Hepatocyte (in vitro differentiated cells): ENCODE measurements around the gene TMEM11. TPM values are rescaled to one million over a fixed set of nuclear protein-coding genes. Genes with fewer than 3 reads are reported as not detected.
"Not testable (repeated sequence)": the region's sequence is repeated elsewhere in the genome, so short reads cannot be mapped to it uniquely, and the experiment has no call there.

Experiments used
- DNase-seq: peaks from one replicate; pipeline ENCODE4 v3.0.0-alpha.2; 2016; ENCODE audit warnings: low spot score
- H2AFZ ChIP-seq: fragments of 200-600 bp; sonication (generic); 2 replicates; pipeline ENCODE4 v1.6.0; 2016; ENCODE audit warnings: antibody characterized with exemption, mild to moderate bottlenecking
- H3K27ac ChIP-seq: fragments of 200-600 bp; sonication (generic); 2 replicates; pipeline ENCODE4 v1.5.1; 2016; ENCODE audit warnings: mild to moderate bottlenecking
- H3K27me3 ChIP-seq: fragments of 200-600 bp; sonication (generic); 2 replicates; pipeline ENCODE4 v1.6.1; 2016
- H3K36me3 ChIP-seq: fragments of 200-600 bp; sonication (generic); replicated peaks from 2 replicates; pipeline ENCODE4 v1.5.1; 2016; ENCODE audit warnings: low read depth; ENCODE audit not compliant: insufficient read depth
- H3K4me1 ChIP-seq: fragments of 200-600 bp; sonication (generic); 2 replicates; pipeline ENCODE4 v1.5.1; 2016; ENCODE audit warnings: mild to moderate bottlenecking, moderate library complexity; ENCODE audit not compliant: insufficient read depth
- H3K4me2 ChIP-seq: fragments of 200-600 bp; sonication (generic); 2 replicates; pipeline ENCODE4 v1.6.0; 2016
- H3K4me3 ChIP-seq: fragments of 200-600 bp; sonication (generic); 2 replicates; pipeline ENCODE4 v1.5.1; 2016; ENCODE audit warnings: mild to moderate bottlenecking
- H3K79me2 ChIP-seq: fragments of 200-600 bp; sonication (generic); 2 replicates; pipeline ENCODE4 v1.6.0; 2017; ENCODE audit warnings: mild to moderate bottlenecking
- H3K9me2 ChIP-seq: fragments of 200-600 bp; sonication (generic); replicated peaks from 2 replicates; pipeline ENCODE4 v1.6.0; 2017; ENCODE audit warnings: mild to moderate bottlenecking; ENCODE audit not compliant: insufficient read depth
- H3K9me3 ChIP-seq: fragments of 200-600 bp; sonication (generic); 2 replicates; pipeline ENCODE4 v1.5.1; 2016; ENCODE audit warnings: low read depth, mild to moderate bottlenecking
- H4K20me1 ChIP-seq: fragments of 200-600 bp; sonication (generic); 2 replicates; pipeline ENCODE4 v1.6.0; 2016; ENCODE audit warnings: mild to moderate bottlenecking; ENCODE audit not compliant: insufficient read depth, poor library complexity, severe bottlenecking
- EZH2 ChIP-seq: fragments of 200-600 bp; sonication (generic); IDR thresholded peaks from 2 replicates; pipeline ENCODE4 v1.6.1; 2016; ENCODE audit warnings: antibody characterized with exemption, mild to moderate bottlenecking, borderline replicate concordance
- EZH2phosphoT487 ChIP-seq: fragments of 200-600 bp; sonication (generic); IDR thresholded peaks from one replicate; pipeline ENCODE4 v1.6.1; 2018; ENCODE audit warnings: antibody characterized with exemption, mild to moderate bottlenecking, low read depth, moderate library complexity; ENCODE audit not compliant: unreplicated experiment, severe bottlenecking
- WGBS: methylation state at CpG from one replicate; pipeline ENCODE4 v1.1.6; 2016; ENCODE audit warnings: low lambda C conversion rate; ENCODE audit errors: missing lambda C conversion rate; 5-methylcytosine and 5-hydroxymethylcytosine counted together
- polyA plus RNA-seq: library from polyadenylated mRNA; unstranded; fragments of >200 nt; fragmentation: Nextera tagmentation; extraction: Ambion mirVana; gene quantifications from 2 replicates; pipeline ENCODE4 v1.2.1, GENCODE V29; 2016
- total RNA-seq: library from RNA; depleted of rRNA; stranded (reverse); fragments of >200 nt; gene quantifications from 2 replicates; pipeline ENCODE4 v1.2.3, GENCODE V29; 2014
- TF ChIP-seq, protein P1 (sequence below): fragments of 200-600 bp; sonication (generic); IDR thresholded peaks from 2 replicates; pipeline ENCODE4 v1.5.1; 2016; ENCODE audit warnings: antibody characterized with exemption, mild to moderate bottlenecking; ENCODE audit not compliant: poor library complexity

TMEM11 gene
- total and polyA plus RNA-seq, 2 experiments from 2014 or later, result 21.6 to 78.1 TPM

DNA sequence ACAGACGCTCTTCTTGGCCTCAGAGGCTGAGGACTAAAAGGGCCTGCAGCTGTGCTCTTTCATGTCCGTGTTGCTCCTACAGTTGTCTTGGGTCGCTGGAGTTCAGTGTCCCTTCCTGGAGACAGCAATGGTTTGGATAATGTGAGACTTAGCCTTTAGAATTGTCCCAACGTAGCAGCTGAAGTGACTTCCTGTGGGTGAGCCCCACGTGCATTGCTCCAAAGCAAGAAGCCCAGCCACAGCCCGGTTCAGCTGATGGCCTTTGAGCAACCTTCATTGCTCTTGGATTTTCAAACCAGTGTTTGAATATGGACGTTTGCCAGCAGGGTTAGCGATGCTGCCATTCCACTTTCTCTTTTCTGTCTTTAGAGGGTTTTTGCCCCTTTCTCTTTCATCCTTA lies 19.7 kb downstream of the TMEM11 start:
- DNase-seq, result no peak
- peaks cover 26% of the 10 kb centered on the region for H3K79me2 ChIP-seq
- no peaks in the 10 kb centered on the region for H3K27me3 ChIP-seq
- no peak overlapping the region for H3K27ac ChIP-seq
- no peaks in the 10 kb centered on the region for H3K36me3 ChIP-seq
- peaks cover 19% of the 10 kb centered on the region for H4K20me1 ChIP-seq
- TF ChIP-seq EZH2phosphoT487 (no peak), EZH2 (no peak)
- TF ChIP-seq, protein P1, sequence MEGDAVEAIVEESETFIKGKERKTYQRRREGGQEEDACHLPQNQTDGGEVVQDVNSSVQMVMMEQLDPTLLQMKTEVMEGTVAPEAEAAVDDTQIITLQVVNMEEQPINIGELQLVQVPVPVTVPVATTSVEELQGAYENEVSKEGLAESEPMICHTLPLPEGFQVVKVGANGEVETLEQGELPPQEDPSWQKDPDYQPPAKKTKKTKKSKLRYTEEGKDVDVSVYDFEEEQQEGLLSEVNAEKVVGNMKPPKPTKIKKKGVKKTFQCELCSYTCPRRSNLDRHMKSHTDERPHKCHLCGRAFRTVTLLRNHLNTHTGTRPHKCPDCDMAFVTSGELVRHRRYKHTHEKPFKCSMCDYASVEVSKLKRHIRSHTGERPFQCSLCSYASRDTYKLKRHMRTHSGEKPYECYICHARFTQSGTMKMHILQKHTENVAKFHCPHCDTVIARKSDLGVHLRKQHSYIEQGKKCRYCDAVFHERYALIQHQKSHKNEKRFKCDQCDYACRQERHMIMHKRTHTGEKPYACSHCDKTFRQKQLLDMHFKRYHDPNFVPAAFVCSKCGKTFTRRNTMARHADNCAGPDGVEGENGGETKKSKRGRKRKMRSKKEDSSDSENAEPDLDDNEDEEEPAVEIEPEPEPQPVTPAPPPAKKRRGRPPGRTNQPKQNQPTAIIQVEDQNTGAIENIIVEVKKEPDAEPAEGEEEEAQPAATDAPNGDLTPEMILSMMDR, result no peak
- H3K4me3 ChIP-seq, result no peak overlapping the region
- H2AFZ ChIP-seq, result no peak overlapping the region
- no peaks in the 10 kb centered on the region for H3K9me3 ChIP-seq
- 76% methylated on average over 8 of the region's 8 CpGs for WGBS
- H3K4me1 ChIP-seq, result no peaks in the 10 kb centered on the region
- H3K9me2 ChIP-seq, result no peaks in the 10 kb centered on the region
- no peak overlapping the region for H3K4me2 ChIP-seq

GRCh38 chr17:21193031-21193430 lies 20.9 kb downstream of the TMEM11 start:
- peaks cover 7% of the 10 kb centered on the region for H4K20me1 ChIP-seq
- 92% methylated on average over 5 of the region's 5 CpGs for WGBS

DNA sequence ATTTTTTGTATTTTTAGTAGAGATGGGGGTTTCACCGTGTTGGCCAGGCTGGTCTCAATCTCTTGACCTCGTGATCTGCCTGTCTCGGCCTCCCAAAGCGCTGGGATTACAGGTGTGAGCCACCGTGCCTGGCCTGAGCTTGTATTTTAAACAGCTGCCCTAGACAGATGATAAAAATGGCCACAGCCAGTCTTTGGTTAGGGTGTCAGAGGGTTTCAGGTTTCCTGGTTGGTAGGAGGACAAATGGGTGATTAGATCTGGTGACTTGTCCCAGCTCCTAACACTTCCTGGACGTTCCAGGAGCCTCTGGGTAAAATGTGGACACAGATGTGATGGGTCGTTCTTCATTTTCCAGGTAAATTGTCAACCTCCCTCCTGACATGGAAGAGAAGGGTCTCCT lies 21.5 kb downstream of the TMEM11 start:
- DNase-seq, H3K27ac ChIP-seq, H4K20me1 ChIP-seq, H3K9me2 ChIP-seq, H3K9me3 ChIP-seq, H3K36me3 ChIP-seq, H2AFZ ChIP-seq, H3K4me1 ChIP-seq, H3K27me3 ChIP-seq, H3K4me2 ChIP-seq, H3K4me3 ChIP-seq: not testable (repeated sequence)
- WGBS, result 97% methylated on average over 7 of the region's 7 CpGs
- peaks cover 11% of the 10 kb centered on the region for H3K79me2 ChIP-seq

More at GRCh38 chr17:21193031-21193430, 20.9 kb downstream of the TMEM11 start:
- Histone ChIP-seq H3K36me3 (no peaks in the 10 kb centered on the region), H3K79me2 (peaks cover 17% of the 10 kb centered on the region), H3K4me1 (no peaks in the 10 kb centered on the region), H3K9me2 (no peaks in the 10 kb centered on the region), H3K4me3 (no peak overlapping the region), H2AFZ (no peak overlapping the region), H3K9me3 (no peaks in the 10 kb centered on the region), H3K4me2 (no peak overlapping the region), H3K27ac (no peak overlapping the region), H3K27me3 (no peaks in the 10 kb centered on the region)
- TF ChIP-seq EZH2, result no peak
- no peak for TF ChIP-seq EZH2phosphoT487
- TF ChIP-seq, protein P1, result no peak
- no peak for DNase-seq

DNA sequence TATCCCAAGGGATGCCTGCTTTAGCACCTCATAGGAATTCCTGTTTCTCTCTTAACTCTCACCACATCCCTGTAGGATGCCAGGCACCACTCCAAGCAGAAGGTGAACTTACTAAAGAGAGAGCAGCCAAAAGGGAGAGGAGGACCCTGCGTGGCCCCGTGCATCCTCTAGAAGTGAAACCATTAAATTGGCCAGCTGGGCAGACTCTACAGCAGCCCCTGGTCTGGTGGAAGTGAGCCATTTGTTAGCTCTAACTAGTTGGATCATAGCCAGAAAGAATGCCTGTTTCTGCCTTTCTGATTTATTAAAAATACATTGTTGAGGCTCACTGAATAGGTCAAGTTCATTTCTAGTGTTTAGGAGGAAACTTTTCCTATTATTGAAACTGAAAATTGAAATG lies 22.3 kb downstream of the TMEM11 start:
- H3K27ac ChIP-seq, result no peak overlapping the region
- 97% methylated on average over 2 of the region's 2 CpGs for WGBS
- no peak for DNase-seq

More for the DNA sequence above, 22.3 kb downstream of the TMEM11 start:
- no peak overlapping the region for H3K4me2 ChIP-seq
- no peak overlapping the region for H3K4me3 ChIP-seq
- H3K79me2 ChIP-seq, result peaks cover 6% of the 10 kb centered on the region
- H3K4me1 ChIP-seq, result no peaks in the 10 kb centered on the region
- no peak for TF ChIP-seq EZH2phosphoT487
- TF ChIP-seq, protein P1, result no peak
- no peak for TF ChIP-seq EZH2
- no peaks in the 10 kb centered on the region for H3K9me3 ChIP-seq
- H3K9me2 ChIP-seq, result no peaks in the 10 kb centered on the region
- no peaks in the 10 kb centered on the region for H3K36me3 ChIP-seq
- H2AFZ ChIP-seq, result no peak overlapping the region
- H4K20me1 ChIP-seq, result no peaks in the 10 kb centered on the region
- H3K27me3 ChIP-seq, result no peaks in the 10 kb centered on the region
